GM19372 (cell line): ENCODE results near the gene PHLPP1.

Experiments used
- ATAC-seq: cut with Tn5 transposase; IDR thresholded peaks from one replicate; pipeline ENCODE4 v1.9.1; 2021; ENCODE audit warnings: mild to moderate bottlenecking, low read depth, moderate library complexity; ENCODE audit not compliant: unreplicated experiment

Gene PHLPP1

GRCh38 chr18:63028380-63028779 lies 313.0 kb downstream of the PHLPP1 start:
- no peak for ATAC-seq
